HG02759 (cell line): Measurements from ENCODE around the gene NR3C1.

Source experiments
- ATAC-seq: cut with Tn5 transposase; IDR thresholded peaks from one replicate; pipeline ENCODE4 v1.9.1; 2021; ENCODE audit warnings: mild to moderate bottlenecking, moderate library complexity; ENCODE audit not compliant: unreplicated experiment

Gene NR3C1

DNA sequence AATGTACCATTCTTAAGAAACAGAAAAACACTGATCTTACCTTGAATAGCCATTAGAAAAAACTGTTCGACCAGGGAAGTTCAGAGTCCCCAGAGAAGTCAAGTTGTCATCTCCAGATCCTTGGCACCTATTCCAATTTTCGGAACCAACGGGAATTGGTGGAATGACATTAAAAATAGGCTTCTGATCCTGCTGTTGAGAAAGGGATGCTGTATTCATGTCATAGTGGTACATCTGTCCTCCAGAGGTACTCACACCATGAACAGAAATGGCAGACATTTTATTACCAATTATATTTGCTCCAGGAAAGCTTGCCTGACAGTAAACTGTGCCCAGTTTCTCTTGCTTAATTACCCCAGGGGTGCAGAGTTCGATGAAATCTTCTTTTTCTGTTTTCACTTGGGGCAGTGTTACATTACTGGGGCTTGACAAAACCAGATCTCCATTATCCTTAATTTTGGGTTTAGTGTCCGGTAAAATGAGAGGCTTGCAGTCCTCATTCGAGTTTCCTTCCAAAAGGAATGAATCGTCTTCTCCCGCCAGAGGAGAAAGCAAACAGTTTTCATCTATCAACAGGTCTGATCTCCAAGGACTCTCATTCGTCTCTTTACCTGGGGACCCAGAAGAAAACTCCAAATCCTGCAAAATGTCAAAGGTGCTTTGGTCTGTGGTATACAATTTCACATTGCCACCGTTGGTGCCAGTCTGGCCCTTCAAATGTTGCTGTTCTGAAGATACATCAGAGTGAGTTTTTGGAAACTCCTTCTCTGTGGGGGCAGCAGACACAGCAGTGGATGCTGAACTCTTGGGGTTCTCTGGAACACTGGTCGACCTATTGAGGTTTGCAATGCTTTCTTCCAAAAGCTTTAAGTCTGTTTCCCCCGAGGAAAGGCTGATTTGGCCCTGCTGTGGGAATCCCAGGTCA lies 3.6 kb downstream of the NR3C1 start:
- ATAC-seq = no peak

DNA sequence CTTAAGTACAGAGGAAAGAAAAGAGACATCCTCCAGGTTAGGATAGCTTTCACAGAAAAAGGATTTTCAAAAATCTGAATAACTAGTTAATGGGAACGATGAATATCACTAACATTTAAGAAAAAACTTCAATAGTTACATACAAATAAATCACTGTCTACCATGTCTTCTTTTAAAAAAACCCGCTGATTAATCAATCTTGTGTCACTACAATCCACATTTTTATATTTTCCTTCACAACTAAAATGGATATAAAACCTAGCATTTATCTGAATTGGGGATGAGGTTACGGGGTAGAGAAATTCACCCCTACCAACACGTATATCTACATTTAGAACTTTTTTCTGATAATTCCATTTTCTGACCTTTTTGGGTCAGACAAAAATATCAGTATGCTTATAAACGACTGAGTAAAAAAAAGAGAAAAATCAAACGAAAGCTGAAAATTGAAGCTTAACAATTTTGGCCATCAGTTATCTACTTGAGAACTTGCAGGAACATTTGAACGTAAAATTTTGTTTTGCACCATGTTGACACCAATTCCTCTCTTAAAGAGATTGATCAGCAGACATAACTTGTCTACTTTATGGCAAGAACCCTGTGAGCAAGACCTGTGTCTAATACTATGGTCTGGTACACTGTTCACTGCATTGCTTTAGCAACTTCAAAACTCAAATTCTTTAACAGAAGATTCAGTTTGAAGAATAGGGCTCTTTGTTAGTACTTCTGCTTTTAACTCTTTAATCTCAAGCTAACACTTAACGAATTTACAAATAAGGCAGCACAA lies 4.8 kb downstream of the NR3C1 start:
- ATAC-seq = no peak

DNA sequence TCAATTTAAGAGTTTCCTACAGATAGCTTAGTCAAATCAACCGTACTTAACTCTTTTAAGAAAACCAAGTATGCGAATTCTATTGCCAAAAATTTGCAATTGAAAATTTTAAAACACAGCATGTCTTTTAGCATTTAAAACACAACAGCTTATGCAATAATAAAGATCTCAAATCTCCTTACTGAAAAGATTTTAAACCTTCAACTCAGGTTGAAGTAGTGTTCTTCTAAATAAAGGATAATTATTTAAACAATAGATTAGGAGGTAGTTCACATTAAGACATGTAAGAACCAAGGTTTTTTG lies 5.5 kb downstream of the NR3C1 start:
- ATAC-seq = no peak

DNA sequence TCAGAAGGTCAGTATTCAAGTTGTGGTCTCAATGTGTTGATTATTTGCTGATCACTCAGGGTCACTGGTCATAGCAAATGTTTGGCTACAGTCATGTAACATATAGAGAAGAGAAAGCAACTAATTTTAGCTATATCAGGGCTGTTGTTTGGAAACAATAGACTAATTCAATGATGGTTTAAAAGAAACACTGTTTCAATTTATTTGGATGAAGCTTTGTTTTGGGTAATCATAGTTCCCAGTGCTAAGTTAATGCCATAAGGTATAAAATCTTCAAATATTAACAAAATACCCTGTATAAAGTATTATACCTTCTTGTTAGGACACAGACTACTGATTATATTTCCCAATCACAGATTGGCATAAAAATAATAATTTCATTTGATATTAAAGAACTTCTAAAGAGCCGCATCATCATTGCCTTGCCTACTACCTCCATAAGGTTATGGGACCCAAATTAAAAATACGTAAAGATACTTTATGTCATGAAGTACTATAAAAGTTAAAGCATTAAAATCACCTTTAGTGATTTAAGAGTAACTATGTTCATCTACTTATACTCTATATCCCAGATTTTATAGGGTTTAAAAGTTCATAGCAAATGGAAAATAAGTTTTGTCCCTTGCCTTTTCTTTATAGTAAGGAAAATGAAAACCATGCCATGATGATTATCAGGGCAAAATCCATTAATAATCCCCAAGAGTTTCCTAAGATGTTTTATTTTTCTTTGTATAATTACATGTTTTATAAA lies 6.0 kb downstream of the NR3C1 start:
- ATAC-seq = no peak

DNA sequence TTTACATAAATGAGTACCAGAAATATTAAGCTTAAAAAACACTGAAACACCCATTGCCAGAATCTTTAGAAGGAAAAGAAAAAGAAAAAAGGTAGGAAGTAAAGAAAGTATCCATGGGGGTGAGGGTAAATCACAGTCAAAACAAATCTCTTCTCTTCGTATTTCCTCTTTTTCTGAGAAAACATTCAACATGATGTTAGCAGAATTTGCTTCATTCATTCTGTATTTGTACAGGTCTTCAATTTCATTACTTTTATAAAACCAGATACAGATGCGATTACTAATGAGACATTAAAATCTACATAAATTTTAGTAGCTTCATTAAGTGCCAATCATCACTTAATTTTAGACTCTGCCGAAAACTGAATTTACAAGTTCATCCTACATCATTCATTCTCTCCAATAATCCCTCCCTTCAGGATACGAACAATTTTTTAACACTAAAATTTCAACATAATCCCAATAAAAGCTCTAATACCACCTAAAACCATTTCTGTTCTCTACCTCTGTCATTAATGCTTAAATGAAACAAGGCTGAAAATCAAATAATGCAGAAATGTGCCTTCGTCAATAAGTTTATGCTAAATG lies 7.0 kb downstream of the NR3C1 start:
- ATAC-seq = no peak

DNA sequence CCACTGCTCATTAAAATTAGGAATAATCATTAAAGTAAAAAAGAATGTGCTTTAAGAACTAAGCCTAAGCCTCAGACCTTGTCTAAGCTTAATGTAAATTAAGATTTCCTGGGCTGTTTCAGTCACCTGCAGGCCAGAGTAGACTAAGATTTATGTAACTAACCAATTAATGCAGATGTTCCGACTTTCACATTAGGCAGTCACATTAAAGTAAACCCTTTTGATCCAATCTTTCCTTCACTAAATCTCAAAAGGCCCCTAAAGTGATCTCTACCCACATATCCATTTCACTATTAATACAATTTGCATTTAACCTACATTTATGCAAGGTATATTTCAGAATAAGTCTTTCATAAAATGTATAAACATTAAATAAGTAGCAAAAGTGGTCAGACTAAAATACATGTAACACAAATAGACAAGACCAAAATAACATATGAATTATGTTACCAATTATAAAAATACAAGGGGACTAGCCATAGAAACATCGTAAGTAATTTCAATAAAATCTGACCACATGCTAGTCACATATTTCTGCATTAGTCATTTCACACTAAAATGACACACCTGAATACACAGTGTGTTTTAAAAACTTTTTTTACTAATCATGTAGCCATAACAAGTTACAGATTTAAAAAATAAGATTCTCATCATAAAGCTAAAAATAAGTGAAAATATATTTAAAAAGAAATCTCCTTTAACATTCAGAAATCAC lies 7.7 kb downstream of the NR3C1 start:
- ATAC-seq = peak; percentile 51

DNA sequence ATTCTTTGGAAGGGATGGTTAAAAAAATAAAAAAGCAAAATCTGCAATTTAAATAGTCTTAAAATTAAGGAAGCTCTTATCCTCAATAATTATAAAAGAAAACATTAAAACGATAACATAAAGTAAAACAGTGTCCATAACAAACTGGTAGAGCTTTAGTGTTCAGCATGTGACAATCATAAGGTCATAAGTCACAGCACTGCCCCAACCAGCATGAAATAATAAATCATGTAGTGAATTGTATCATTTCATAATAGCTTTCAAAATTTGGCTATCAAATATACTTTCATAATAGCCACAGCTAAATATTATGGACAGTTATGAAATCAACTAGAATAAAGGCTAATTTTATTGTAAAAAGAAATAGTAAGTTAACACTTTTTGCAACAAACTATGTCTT lies 10.0 kb downstream of the NR3C1 start:
- ATAC-seq = no peak

- ATAC-seq = no peak
These were observed 12.5 kb downstream of the NR3C1 start for GRCh38 chr5:143390941-143391340.

DNA sequence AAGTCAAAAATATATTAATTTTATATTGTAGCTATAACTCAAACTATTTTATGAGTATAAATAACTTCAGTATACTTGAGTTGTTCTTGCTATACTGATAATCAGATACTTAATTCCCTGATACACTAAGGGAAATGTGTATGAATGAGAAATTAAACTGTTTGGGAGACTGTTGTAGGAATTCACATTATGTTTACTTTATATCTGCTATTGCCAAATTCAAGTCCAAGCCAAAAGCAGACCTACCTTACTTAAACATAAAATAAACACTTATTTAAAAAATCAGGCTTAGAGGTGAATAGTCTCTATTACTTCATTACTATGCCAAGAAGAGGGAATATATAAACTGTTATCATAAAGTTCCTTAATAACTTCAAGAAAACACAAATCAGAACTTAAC lies 13.2 kb downstream of the NR3C1 start:
- no peak for ATAC-seq

DNA sequence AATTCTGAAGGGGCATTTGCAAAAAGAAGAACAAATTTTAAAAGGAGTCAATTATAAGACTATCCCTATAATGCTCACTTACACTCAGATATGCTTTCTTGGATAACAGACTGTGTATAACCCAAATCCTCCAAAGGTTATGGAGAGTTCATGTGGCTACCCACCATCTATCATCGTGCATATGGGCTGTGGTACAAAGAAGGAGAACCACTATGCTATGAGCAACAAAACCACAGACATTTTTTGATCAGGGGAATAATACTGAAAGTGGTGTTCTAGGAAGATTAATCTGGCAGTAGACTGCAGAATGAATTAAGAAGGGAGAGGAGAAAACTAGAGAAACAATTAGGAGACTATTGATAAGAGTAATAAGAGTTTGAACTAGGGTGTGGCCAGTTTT lies 16.8 kb downstream of the NR3C1 start:
- no peak for ATAC-seq

DNA sequence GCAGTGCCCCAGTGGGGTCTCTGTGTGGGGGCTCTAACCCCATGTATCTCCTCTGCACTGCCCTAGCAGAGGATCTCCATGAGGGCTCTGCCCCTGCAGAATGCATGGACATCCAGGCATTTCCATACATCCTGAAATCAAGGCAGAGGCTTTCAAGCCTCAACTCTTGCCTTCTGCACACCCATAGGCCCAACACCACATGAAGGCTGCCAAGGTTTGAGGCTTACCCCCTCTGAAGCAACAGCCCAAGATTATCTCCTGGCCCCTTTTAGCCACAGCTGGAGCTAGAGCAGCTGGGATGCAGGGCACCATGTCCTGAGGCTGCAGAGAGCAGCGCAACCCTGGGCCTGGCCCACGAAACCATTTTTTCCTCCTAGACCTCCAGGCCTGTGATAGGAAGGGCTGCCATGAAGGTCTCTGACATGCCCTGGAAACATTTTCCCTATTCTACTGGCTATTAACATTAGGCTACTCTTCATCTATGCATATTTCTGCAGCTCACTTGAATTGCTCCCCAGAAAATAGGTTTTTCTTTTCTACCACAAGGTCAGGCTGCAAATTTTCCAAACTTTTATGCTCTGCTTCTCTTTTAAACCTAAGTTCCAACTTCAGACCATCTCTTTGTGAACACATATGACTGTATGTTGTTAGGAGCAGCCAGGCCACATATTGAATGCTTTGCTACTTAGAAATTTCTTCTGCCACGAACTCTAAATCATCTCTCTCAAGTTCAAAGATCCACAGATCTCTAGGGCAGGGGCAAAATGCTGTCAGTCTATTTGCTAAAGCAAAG lies 18.4 kb downstream of the NR3C1 start:
- no peak for ATAC-seq

DNA sequence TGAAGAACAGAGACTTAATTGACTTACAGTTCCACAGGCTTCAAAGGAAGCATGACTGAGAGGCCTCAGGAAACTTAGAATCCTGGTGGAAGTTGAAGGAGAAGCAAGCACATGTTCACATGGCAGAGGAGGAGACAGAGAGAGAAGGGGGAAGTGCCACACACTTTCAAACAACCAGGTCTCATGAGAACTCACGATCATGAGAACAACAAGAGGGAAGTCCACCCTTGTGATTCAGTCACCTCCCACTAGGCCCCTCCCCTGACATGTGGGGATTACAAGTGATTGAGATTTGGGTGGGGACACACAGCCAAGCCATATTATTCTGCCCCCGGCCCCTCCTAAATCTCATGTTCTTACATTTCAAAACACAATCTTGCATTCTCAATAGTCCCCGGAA lies 19.5 kb downstream of the NR3C1 start:
- no peak for ATAC-seq

GRCh38 chr5:143379606-143380005 lies 23.9 kb downstream of the NR3C1 start:
- no peak for ATAC-seq

GRCh38 chr5:143376911-143377813 lies 26.3 kb downstream of the NR3C1 start:
- ATAC-seq = peak; percentile 45

DNA sequence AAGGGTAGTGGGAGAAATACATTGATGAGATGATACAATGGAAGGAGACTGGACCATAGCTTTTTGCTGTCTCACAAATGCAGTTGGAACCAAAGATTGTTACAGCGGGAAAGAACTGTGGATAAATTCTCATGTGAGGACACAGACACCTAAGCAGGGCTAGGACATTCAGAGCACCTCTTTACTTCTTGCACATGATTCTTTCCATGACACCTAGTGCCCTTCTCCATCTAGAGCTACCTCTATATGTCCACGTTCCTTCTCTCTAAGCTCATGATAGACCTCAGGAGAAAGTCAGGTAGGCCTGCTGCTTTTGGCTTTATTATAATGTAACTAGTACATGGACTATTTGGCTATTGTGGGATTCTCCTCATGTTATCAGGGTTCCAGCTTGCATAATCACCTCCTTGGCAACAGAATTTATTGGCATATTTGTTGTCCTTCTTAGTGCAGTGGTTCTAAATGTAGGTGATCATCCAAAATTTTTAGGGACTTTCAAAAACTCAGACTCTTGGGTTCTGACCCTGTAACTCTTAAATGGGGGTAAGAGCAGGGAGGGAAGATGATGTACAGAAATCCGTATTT lies 27.2 kb downstream of the NR3C1 start:
- no peak for ATAC-seq

- no peak for ATAC-seq
These were observed 28.8 kb downstream of the NR3C1 start for GRCh38 chr5:143374496-143375217.

DNA sequence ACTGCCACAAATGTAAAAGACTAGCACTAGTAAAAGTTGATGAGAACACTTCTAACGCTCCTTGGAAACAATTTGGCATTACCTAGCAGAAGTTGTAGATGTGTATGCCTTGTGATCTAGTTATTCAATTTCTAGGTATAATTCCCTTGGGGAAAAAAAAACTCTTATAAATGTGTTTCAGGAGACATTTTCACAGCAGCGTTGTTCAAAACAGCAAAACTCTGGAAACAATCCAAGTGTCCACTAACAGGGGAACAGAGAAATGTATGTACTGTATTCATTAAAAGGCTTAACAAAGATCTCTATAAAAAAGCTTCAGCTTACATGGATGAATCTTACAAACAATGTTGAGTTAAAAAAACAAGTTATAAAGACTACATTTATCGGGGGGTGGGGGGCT lies 30.4 kb downstream of the NR3C1 start:
- ATAC-seq = no peak
